ENCODE data around the gene SLC66A2. TPM values are rescaled to one million over a fixed set of nuclear protein-coding genes. Genes with fewer than 3 reads are reported as not detected.

SLC66A2 gene
- total RNA-seq, 4 donors from 2014 or later = 65.6 to 112 (median 75.3) TPM

DNA sequence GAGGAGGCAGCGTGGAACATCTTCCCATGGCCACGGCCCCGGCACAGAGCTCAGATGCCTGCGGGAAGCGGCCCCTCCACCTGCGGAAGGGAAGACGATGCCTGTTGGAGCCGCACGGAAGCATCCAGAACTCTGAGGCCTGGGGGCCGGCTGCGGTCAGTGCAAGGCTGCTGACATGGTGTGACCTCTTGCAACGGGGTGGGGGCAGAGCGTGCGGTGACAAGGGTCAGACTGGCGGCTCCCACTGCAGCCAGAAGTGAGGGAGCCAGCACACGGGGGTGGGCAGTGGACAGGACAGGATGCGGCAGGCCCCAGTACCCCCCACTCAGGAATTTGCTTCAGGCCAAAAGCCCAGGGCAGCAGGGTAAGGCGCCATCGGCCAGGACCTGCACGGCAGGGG, 48.8 kb downstream of the SLC66A2 start:
- DNase-seq (ENCODE audit: low spot score in 2 of 2) = peak in 1 of 2 donors; percentile 87
- intact Hi-C loops (cut with DNase I; ENCODE audit: low total_unique reads) = no loop called here
- H3K4me3 ChIP-seq (ENCODE audit: low read depth, poor library complexity, severe bottlenecking) = no peak overlapping the region
- WGBS, 2 donors = 90 to 94% methylated on average over 20 of the region's 20 CpGs
- TF ChIP-seq, protein P1, sequence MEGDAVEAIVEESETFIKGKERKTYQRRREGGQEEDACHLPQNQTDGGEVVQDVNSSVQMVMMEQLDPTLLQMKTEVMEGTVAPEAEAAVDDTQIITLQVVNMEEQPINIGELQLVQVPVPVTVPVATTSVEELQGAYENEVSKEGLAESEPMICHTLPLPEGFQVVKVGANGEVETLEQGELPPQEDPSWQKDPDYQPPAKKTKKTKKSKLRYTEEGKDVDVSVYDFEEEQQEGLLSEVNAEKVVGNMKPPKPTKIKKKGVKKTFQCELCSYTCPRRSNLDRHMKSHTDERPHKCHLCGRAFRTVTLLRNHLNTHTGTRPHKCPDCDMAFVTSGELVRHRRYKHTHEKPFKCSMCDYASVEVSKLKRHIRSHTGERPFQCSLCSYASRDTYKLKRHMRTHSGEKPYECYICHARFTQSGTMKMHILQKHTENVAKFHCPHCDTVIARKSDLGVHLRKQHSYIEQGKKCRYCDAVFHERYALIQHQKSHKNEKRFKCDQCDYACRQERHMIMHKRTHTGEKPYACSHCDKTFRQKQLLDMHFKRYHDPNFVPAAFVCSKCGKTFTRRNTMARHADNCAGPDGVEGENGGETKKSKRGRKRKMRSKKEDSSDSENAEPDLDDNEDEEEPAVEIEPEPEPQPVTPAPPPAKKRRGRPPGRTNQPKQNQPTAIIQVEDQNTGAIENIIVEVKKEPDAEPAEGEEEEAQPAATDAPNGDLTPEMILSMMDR (IDR thresholded peaks at IDR 0.05) = no peak
- TF ChIP-seq POLR2A (IDR thresholded peaks at IDR 0.05) = no peak

DNA sequence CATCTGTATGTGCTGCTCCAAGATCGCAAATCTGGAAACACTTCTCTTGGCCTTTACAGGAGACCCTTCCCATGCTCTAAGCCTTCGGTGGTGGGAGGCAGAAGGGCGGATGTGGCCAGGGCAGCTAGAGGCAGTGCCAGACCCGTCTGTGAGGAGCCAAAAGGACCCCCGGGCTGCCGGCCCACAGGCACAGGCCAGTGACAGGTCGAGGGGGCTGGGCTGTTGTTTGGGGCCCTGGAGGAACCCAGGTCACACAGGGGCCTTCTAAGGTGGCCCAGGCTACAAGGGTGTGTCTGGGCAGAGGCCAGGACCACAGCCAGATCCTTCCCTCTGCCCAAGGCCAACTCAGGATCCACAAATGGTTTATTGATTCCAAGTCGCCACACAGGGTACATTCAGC, 49.4 kb downstream of the SLC66A2 start:
- TF ChIP-seq POLR2A (IDR thresholded peaks at IDR 0.05) = no peak
- TF ChIP-seq, protein P1 (IDR thresholded peaks at IDR 0.05) = no peak
- peak in 1 of 2 donors; percentile 62 for DNase-seq (ENCODE audit: low spot score in 2 of 2)
- no peak overlapping the region for H3K4me3 ChIP-seq (ENCODE audit: low read depth, poor library complexity, severe bottlenecking)
- 82 to 89% methylated on average over 6 to 8 of the region's 8 CpGs for WGBS, 2 donors
- intact Hi-C loops (cut with DNase I; ENCODE audit: low total_unique reads) = no loop called here

DNA sequence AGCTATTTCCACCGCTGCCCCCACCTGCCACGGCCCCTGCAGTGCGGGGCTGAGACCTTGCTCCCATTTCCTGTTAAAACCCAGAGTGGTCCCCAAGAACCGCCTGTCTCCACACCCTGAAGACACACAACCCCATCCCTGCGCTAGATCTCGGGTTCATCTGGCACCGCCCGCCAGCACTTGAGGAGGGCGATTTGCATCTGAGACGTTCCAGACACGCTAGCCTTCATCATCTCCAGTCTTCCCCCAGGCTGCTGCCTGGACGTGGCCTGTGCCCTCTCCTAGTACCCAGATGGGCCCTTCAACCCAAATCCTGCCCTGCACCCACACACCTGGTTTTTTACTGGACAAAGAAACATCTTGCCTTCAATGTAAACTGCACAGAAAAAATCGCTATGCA, 49.8 kb downstream of the SLC66A2 start:
- intact Hi-C loops (cut with DNase I; ENCODE audit: low total_unique reads) = no loop called here
- TF ChIP-seq POLR2A (IDR thresholded peaks at IDR 0.05) = no peak
- TF ChIP-seq, protein P1 (IDR thresholded peaks at IDR 0.05) = no peak
- DNase-seq (ENCODE audit: low spot score in 2 of 2) = no peak
- WGBS, 2 donors = 82 to 88% methylated on average over 13 of the region's 13 CpGs
- H3K4me3 ChIP-seq (ENCODE audit: low read depth, poor library complexity, severe bottlenecking) = no peak overlapping the region

DNA sequence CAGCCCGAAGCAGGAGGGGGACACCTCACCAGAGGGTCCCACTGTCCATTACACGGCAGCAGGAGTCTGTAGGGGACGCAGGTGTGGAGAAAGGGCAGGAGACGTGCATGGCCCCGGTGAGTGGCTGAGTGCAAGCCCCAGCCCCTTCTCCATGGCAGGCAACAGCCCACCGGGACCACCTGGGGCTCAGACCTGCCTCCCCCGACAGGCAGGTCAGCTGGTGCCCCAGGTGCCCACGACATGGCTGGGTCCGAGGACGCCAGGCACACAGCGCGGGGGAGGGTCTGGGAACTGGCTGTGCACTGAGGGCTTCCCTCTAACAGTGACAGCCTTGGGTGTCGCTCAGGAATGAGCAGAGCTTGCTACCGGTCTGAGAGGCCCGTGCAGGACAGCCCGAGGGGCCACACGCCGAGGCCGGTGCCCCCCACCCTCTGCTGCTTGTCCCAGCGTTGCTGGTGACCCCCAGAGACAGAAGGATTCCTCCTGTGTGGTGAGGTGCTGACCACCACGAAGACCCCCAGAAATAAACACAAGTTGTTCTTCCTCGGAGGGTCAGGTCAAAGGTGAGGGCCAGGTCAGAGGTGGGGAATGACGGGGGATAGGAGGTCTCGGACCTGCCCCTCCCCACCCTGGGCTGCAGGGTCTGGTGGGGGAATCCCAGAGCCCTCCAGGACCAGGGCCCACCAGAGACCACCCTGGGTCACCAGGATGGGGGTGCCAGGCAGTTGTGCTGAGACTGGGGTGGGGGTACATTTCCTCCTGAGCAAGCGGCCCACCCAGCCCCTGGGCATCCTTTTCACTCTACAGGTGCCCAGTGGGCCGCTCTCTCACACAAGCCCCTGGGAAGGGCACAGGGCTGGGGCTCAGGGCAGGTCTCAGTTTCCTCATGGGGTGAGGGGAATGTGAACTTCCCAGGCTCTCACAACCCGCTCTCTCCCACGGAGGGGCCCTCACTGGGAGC, 50.6 kb downstream of the SLC66A2 start:
- TF ChIP-seq POLR2A (IDR thresholded peaks at IDR 0.05) = no peak
- TF ChIP-seq, protein P1 (IDR thresholded peaks at IDR 0.05) = no peak
- intact Hi-C loops (cut with DNase I; ENCODE audit: low total_unique reads) = no loop called here
- 91% methylated on average over 12 to 28 of the region's 28 CpGs for WGBS, 2 donors
- peak in 1 of 2 donors; percentile 72 for DNase-seq (ENCODE audit: low spot score in 2 of 2)
- no peak overlapping the region for H3K4me3 ChIP-seq (ENCODE audit: low read depth, poor library complexity, severe bottlenecking)

DNA sequence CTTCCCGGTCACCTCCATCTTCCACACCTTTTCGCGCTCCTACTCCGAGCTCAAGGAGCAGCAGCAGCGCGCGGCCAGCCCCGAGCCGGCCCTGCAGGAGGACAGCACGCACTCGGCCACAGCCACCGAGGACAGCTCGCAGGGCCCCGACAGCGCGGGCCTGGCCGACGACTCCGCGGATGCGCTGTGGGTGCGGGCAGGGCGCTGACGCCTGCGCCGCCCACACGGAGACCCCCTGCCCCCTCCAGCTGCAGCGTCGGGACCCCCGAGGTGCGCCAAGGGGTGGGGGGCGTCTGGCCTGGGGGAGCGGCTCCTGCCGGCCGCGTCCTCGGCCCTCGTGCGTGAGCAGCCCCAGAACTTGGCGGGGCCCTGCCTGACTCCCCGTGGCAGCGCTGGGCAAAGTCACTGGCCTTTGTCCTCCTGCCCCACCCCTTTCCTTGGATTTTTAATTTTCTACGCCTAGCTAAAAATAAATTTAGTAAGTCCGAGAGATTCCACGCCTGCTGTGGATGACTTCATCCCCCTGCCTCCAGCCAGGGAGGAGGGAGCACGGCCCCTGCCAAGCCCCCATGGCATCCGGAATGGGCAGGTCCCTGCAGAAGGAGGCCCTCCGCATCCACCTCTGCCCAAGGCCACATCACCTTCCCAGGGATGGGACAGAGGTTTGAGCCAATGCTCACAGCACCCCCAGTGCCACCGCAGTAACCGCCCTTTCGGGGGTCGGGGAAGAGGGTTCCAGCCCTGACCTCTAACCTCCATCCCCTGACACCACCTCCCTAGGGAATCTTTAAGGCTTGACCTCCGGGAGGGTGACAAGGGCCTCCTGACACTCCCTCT, 51.6 kb downstream of the SLC66A2 start:
- no peak for TF ChIP-seq POLR2A (IDR thresholded peaks at IDR 0.05)
- peak in 1 of 2 donors; percentile 80 for DNase-seq (ENCODE audit: low spot score in 2 of 2)
- H3K4me3 ChIP-seq (ENCODE audit: low read depth, poor library complexity, severe bottlenecking) = no peak overlapping the region
- intact Hi-C loops (cut with DNase I; ENCODE audit: low total_unique reads) = no loop called here
- WGBS, 2 donors = 75 to 85% methylated on average over 31 to 36 of the region's 53 CpGs

Data from lower leg skin (tissue), 4 donors.